HG03139 (cell line): ENCODE results near the gene SVEP1.
"Not testable (repeated sequence)": the region's sequence is repeated elsewhere in the genome, so short reads cannot be mapped to it uniquely, and the experiment has no call there.

Experiments used
- ATAC-seq: cut with Tn5 transposase; IDR thresholded peaks from one replicate; pipeline ENCODE4 v1.9.1; 2021; ENCODE audit not compliant: unreplicated experiment

SVEP1 gene

GRCh38 chr9:110579862-110580219 is 300 bp upstream of the SVEP1 start:
- no peak for ATAC-seq

- ATAC-seq: no peak
These were observed 937 bp downstream of the SVEP1 start for GRCh38 chr9:110578575-110579033.

GRCh38 chr9:110575945-110576344 is 3.6 kb downstream of the SVEP1 start:
- no peak for ATAC-seq

GRCh38 chr9:110575169-110575568 is 4.4 kb downstream of the SVEP1 start:
- no peak for ATAC-seq

GRCh38 chr9:110573305-110573704 is 6.2 kb downstream of the SVEP1 start:
- no peak for ATAC-seq

GRCh38 chr9:110571801-110572483 is 7.6 kb downstream of the SVEP1 start:
- ATAC-seq: no peak

- ATAC-seq: no peak
These were observed 13.4 kb downstream of the SVEP1 start for GRCh38 chr9:110566156-110566555.

- ATAC-seq: no peak
These were observed 17.7 kb downstream of the SVEP1 start for GRCh38 chr9:110561826-110562225.

GRCh38 chr9:110559869-110560268 is 19.7 kb downstream of the SVEP1 start:
- ATAC-seq: no peak

- no peak for ATAC-seq
These were observed 23.8 kb downstream of the SVEP1 start for GRCh38 chr9:110555551-110556331.

GRCh38 chr9:110546411-110546871 is 33.1 kb downstream of the SVEP1 start:
- no peak for ATAC-seq

GRCh38 chr9:110545705-110546104 is 33.8 kb downstream of the SVEP1 start:
- no peak for ATAC-seq

- ATAC-seq: no peak
These were observed 35.9 kb downstream of the SVEP1 start for GRCh38 chr9:110543631-110544051.

- ATAC-seq: no peak
These were observed 37.6 kb downstream of the SVEP1 start for GRCh38 chr9:110541950-110542349.

GRCh38 chr9:110538647-110539041 is 40.9 kb downstream of the SVEP1 start:
- ATAC-seq: no peak

GRCh38 chr9:110537841-110538646 is 41.5 kb downstream of the SVEP1 start:
- ATAC-seq: no peak

- ATAC-seq: no peak
These were observed 42.7 kb downstream of the SVEP1 start for GRCh38 chr9:110536822-110537221.

- not testable (repeated sequence) for ATAC-seq
These were observed 45.4 kb downstream of the SVEP1 start for GRCh38 chr9:110534162-110534561.

- ATAC-seq: no peak
These were observed 46.5 kb downstream of the SVEP1 start for GRCh38 chr9:110532908-110533665.

- no peak for ATAC-seq
These were observed 47.8 kb downstream of the SVEP1 start for GRCh38 chr9:110531776-110532175.

GRCh38 chr9:110531241-110531640 is 48.3 kb downstream of the SVEP1 start:
- not testable (repeated sequence) for ATAC-seq
